ENCODE results near the gene CCER1. TPM values are rescaled to one million over a fixed set of nuclear protein-coding genes. Genes with fewer than 3 reads are reported as not detected.

Gene CCER1
- total RNA-seq, 1 experiment from 2014 or later = not detected

- H3K4me1 ChIP-seq = no peaks in the 10 kb centered on the region
- no peak overlapping the region for H3K4me3 ChIP-seq (ENCODE audit: low read depth, low read length)
- peak in 1 of 2 experiments; percentile 39 for DNase-seq
- no peak overlapping the region for H3K4me3 Mint-ChIP-seq (ENCODE audit: unreplicated experiment)
- H3K9me3 Mint-ChIP-seq (ENCODE audit: unreplicated experiment) = peaks cover 6% of the 10 kb centered on the region
- no peak overlapping the region for H3K27ac Mint-ChIP-seq (ENCODE audit: unreplicated experiment)
- BruUV-seq (replicated peaks) = no TSS peak
- CTCF ChIA-PET = interaction anchor here (0.5 to 1.4 kb wide), 5 partner anchors 36 to 348 kb away, joined by 3 to 5 read pairs (median 3); no protein-coding TSS in a partner anchor
- intact Hi-C loops (cut with micrococcal nuclease; ENCODE audit: unreplicated experiment) = loop anchor here (1.0 to 5.0 kb wide), 5 partner anchors 131 to 389 kb away; no protein-coding TSS in a partner anchor
- H3K9me3 ChIP-seq = no peaks in the 10 kb centered on the region
- POLR2A ChIA-PET = no interaction called here
- peak; percentile 71 to 73 for TF ChIP-seq CTCF (IDR thresholded peaks at IDR 0.05; ENCODE audit: insufficient read depth in 1 of 2, low read depth in 1 of 2, low read length in 1 of 2, severe bottlenecking in 1 of 2, unreplicated experiment in 1 of 2)
- no peaks in the 10 kb centered on the region for H3K4me1 Mint-ChIP-seq (ENCODE audit: low read depth, unreplicated experiment)
- no peaks in the 10 kb centered on the region for H3K36me3 ChIP-seq (ENCODE audit: control insufficient read depth, insufficient read depth, low read length)
- no peaks in the 10 kb centered on the region for H3K27me3 ChIP-seq (replicated peaks; ENCODE audit: control insufficient read depth, insufficient read depth, low read length)
- no peaks in the 10 kb centered on the region for H3K27me3 Mint-ChIP-seq (ENCODE audit: insufficient read depth, unreplicated experiment)
- no peaks in the 10 kb centered on the region for H3K36me3 Mint-ChIP-seq (ENCODE audit: insufficient read depth, unreplicated experiment)
These were observed 23.3 kb upstream of the CCER1 start for GRCh38 chr12:90978117-90978770.

- Mint-ChIP-seq H3K36me3 (ENCODE audit: insufficient read depth, unreplicated experiment) (no peaks in the 10 kb centered on the region), H3K4me1 (ENCODE audit: low read depth, unreplicated experiment) (no peaks in the 10 kb centered on the region), H3K27ac (ENCODE audit: unreplicated experiment) (no peak overlapping the region), H3K4me3 (ENCODE audit: unreplicated experiment) (no peak overlapping the region), H3K9me3 (ENCODE audit: unreplicated experiment) (peaks cover 3% of the 10 kb centered on the region), H3K27me3 (ENCODE audit: insufficient read depth, unreplicated experiment) (no peaks in the 10 kb centered on the region)
- CTCF ChIA-PET = interaction anchor here (0.8 kb wide), 1 partner anchor 135 kb away, joined by 3 read pairs; no protein-coding TSS in a partner anchor
- no peaks in the 10 kb centered on the region for H3K4me1 ChIP-seq
- BruUV-seq (replicated peaks) = no TSS peak
- intact Hi-C loops (cut with micrococcal nuclease; ENCODE audit: unreplicated experiment) = loop anchor here (5.0 kb wide), 1 partner anchor 200 kb away; no protein-coding TSS in a partner anchor
- no peaks in the 10 kb centered on the region for H3K27me3 ChIP-seq (replicated peaks; ENCODE audit: control insufficient read depth, insufficient read depth, low read length)
- H3K4me3 ChIP-seq (ENCODE audit: low read depth, low read length) = no peak overlapping the region
- no peak for DNase-seq
- H3K36me3 ChIP-seq (ENCODE audit: control insufficient read depth, insufficient read depth, low read length) = no peaks in the 10 kb centered on the region
- POLR2A ChIA-PET = no interaction called here
- H3K9me3 ChIP-seq = no peaks in the 10 kb centered on the region
- no peak for TF ChIP-seq CTCF (IDR thresholded peaks at IDR 0.05; ENCODE audit: insufficient read depth in 1 of 2, low read depth in 1 of 2, low read length in 1 of 2, severe bottlenecking in 1 of 2, unreplicated experiment in 1 of 2)
These were observed 22.2 kb upstream of the CCER1 start for GRCh38 chr12:90977224-90977623.

- no peaks in the 10 kb centered on the region for H3K36me3 ChIP-seq (ENCODE audit: control insufficient read depth, insufficient read depth, low read length)
- no peaks in the 10 kb centered on the region for H3K4me1 ChIP-seq
- H3K36me3 Mint-ChIP-seq (ENCODE audit: insufficient read depth, unreplicated experiment) = no peaks in the 10 kb centered on the region
- no peaks in the 10 kb centered on the region for H3K4me1 Mint-ChIP-seq (ENCODE audit: low read depth, unreplicated experiment)
- H3K27me3 ChIP-seq (replicated peaks; ENCODE audit: control insufficient read depth, insufficient read depth, low read length) = no peaks in the 10 kb centered on the region
- H3K27me3 Mint-ChIP-seq (ENCODE audit: insufficient read depth, unreplicated experiment) = no peaks in the 10 kb centered on the region
- no peak overlapping the region for H3K4me3 Mint-ChIP-seq (ENCODE audit: unreplicated experiment)
- intact Hi-C loops (cut with micrococcal nuclease; ENCODE audit: unreplicated experiment) = no loop called here
- no peak overlapping the region for H3K27ac Mint-ChIP-seq (ENCODE audit: unreplicated experiment)
- no peak for TF ChIP-seq CTCF (IDR thresholded peaks at IDR 0.05; ENCODE audit: insufficient read depth in 1 of 2, low read depth in 1 of 2, low read length in 1 of 2, severe bottlenecking in 1 of 2, unreplicated experiment in 1 of 2)
- no peak for DNase-seq
- POLR2A ChIA-PET = no interaction called here
- BruUV-seq (replicated peaks) = no TSS peak
- CTCF ChIA-PET = no interaction called here
- no peak overlapping the region for H3K4me3 ChIP-seq (ENCODE audit: low read depth, low read length)
- no peaks in the 10 kb centered on the region for H3K9me3 ChIP-seq
- H3K9me3 Mint-ChIP-seq (ENCODE audit: unreplicated experiment) = no peaks in the 10 kb centered on the region
These were observed 19.3 kb upstream of the CCER1 start for GRCh38 chr12:90974286-90974685.
